A673 (cell line): ENCODE data around the gene DMPK. TPM values are rescaled to one million over a fixed set of nuclear protein-coding genes. Genes with fewer than 3 reads are reported as not detected.
"Not testable (repeated sequence)": the region's sequence is repeated elsewhere in the genome, so short reads cannot be mapped to it uniquely, and the experiment has no call there.

Source experiments
- BruUV-seq: library from RNA; stranded (reverse); fragments of 400-500 nt; replicated peaks from 2 replicates; lab custom pipeline; 2021; lab: Mats Ljungman, UMichigan
- CTCF ChIA-PET: fragments of 300-600 bp; sonication (Branson Sonifier 250); formaldehyde crosslinking; loops from one replicate; lab custom pipeline; 2022; ENCODE audit warnings: antibody characterized with exemption; lab: Charles Lee
- POLR2A ChIA-PET: fragments of 300-600 bp; sonication (Branson Sonifier 250); formaldehyde crosslinking; loops from one replicate; lab custom pipeline; 2022; ENCODE audit warnings: antibody characterized with exemption; ENCODE audit not compliant: low non-redundant PET; lab: Charles Lee
- DNase-seq: peaks from one replicate; pipeline ENCODE4 v3.0.0-alpha.2; 2015; ENCODE audit warnings: low spot score
- H3K27ac ChIP-seq: fragments of 200-600 bp; sonication (generic); 2 replicates; pipeline ENCODE4 v1.5.1; 2016; ENCODE audit warnings: mixed run types, low read depth, mild to moderate bottlenecking, mixed read lengths, antibody characterized with exemption, low read length; ENCODE audit not compliant: poor library complexity, severe bottlenecking
- H3K27me3 ChIP-seq: fragments of 200-600 bp; sonication (generic); replicated peaks from 2 replicates; pipeline ENCODE4 v1.6.1; 2017; ENCODE audit warnings: mixed run types, low read depth, mild to moderate bottlenecking, mixed read lengths, antibody characterized with exemption, low read length; ENCODE audit not compliant: insufficient read depth, poor library complexity
- H3K36me3 ChIP-seq: fragments of 200-600 bp; sonication (generic); 2 replicates; pipeline ENCODE4 v1.6.1; 2016; ENCODE audit warnings: mixed run types, mild to moderate bottlenecking, mixed read lengths, antibody characterized with exemption, low read length; ENCODE audit not compliant: insufficient read depth, poor library complexity, severe bottlenecking
- H3K4me1 ChIP-seq: fragments of 200-600 bp; sonication (generic); 2 replicates; pipeline ENCODE4 v1.6.1; 2017; ENCODE audit warnings: mixed run types, mild to moderate bottlenecking, mixed read lengths, antibody characterized with exemption, low read length; ENCODE audit not compliant: insufficient read depth, poor library complexity, severe bottlenecking
- H3K4me3 ChIP-seq: fragments of 200-600 bp; sonication (generic); 2 replicates; pipeline ENCODE4 v1.5.1; 2016; ENCODE audit warnings: low read depth, mixed run types, mild to moderate bottlenecking, mixed read lengths, low read length; ENCODE audit not compliant: poor library complexity, severe bottlenecking
- H3K9me3 ChIP-seq: fragments of 200-600 bp; sonication (generic); 2 replicates; pipeline ENCODE4 v1.6.1; 2016; ENCODE audit warnings: mixed run types, low read depth, mild to moderate bottlenecking, mixed read lengths, antibody characterized with exemption, low read length; ENCODE audit not compliant: poor library complexity, severe bottlenecking
- EZH2 ChIP-seq: fragments of 200-600 bp; sonication (generic); IDR thresholded peaks from 2 replicates; pipeline ENCODE4 v1.6.1; 2017; ENCODE audit warnings: borderline replicate concordance, low read depth, mild to moderate bottlenecking, mixed read lengths, antibody characterized with exemption, low read length; ENCODE audit not compliant: poor library complexity, severe bottlenecking
- intact Hi-C: fragments of 100-400 bp; cut with micrococcal nuclease; formaldehyde crosslinking; loops from one replicate; pipeline ENCODE4 v1.10.0; 2022; ENCODE audit not compliant: unreplicated experiment
- total RNA-seq: library from RNA; stranded (reverse); gene quantifications from 2 replicates; pipeline ENCODE4 v1.2.3, GENCODE V29; 2021
- TF ChIP-seq, protein P1 (sequence below): fragments of 300-800, 200-600 bp; sonication (generic); conservative IDR thresholded peaks from 2 replicates; pipeline ENCODE4 v1.5.1; 2017; ENCODE audit warnings: low read depth, mild to moderate bottlenecking, antibody characterized with exemption, low read length, moderate library complexity, mixed read lengths

Gene DMPK
- total RNA-seq, 1 experiment from 2014 or later, result 82.0 TPM

DNA sequence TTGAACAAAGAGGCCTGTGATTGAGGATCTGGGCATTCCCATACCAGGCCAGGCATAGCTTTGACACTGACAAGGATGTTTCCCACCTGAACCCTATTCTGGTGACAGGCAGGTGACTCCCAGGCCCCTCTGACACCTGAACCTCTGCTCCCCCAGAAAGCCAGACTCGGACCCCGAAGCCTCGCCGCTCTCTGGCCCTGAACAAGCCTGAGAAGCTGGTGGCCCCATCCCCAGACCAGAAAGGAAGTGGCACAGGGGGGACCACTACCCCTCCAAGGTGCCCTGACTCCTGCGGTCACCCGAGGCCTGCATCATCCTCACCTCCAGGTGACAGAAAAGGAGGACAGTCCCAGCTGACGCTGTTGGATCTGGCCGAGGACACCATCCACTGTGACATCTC is 28.0 kb downstream of the DMPK start:
- H3K9me3 ChIP-seq, result no peaks in the 10 kb centered on the region
- no peaks in the 10 kb centered on the region for H3K27me3 ChIP-seq
- BruUV-seq, result no TSS peak
- ChIA-PET POLR2A (no interaction called here), CTCF (no interaction called here)
- H3K27ac ChIP-seq, result no peak overlapping the region
- no peaks in the 10 kb centered on the region for H3K36me3 ChIP-seq
- H3K4me1 ChIP-seq, result no peaks in the 10 kb centered on the region
- TF ChIP-seq, protein P1, sequence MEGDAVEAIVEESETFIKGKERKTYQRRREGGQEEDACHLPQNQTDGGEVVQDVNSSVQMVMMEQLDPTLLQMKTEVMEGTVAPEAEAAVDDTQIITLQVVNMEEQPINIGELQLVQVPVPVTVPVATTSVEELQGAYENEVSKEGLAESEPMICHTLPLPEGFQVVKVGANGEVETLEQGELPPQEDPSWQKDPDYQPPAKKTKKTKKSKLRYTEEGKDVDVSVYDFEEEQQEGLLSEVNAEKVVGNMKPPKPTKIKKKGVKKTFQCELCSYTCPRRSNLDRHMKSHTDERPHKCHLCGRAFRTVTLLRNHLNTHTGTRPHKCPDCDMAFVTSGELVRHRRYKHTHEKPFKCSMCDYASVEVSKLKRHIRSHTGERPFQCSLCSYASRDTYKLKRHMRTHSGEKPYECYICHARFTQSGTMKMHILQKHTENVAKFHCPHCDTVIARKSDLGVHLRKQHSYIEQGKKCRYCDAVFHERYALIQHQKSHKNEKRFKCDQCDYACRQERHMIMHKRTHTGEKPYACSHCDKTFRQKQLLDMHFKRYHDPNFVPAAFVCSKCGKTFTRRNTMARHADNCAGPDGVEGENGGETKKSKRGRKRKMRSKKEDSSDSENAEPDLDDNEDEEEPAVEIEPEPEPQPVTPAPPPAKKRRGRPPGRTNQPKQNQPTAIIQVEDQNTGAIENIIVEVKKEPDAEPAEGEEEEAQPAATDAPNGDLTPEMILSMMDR, result no peak
- no peak for TF ChIP-seq EZH2
- intact Hi-C loops, result no loop called here
- no peak overlapping the region for H3K4me3 ChIP-seq
- DNase-seq, result no peak

DNA sequence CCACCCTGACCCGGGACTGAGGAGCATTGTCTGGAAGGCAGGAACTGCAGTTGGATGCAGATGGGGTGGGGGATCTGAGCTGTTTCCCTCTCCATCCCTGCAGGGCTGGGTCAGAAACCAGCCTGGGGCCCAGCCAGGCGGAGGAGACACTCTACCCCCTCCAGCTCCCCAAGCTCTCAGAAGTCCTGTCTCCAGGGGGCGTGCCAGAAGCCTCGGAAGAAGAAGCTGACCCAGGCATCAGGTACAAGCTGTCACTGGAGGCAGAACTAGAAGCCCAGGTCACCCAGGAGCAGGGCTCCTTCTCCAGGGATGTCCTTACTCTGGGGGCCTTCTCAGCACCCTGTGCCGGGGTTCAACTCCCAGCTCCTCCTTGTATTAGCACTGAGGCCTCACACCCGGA is 28.7 kb downstream of the DMPK start:
- Histone ChIP-seq H3K27me3 (no peaks in the 10 kb centered on the region), H3K27ac (no peak overlapping the region), H3K4me3 (no peak overlapping the region), H3K4me1 (no peaks in the 10 kb centered on the region), H3K9me3 (no peaks in the 10 kb centered on the region), H3K36me3 (no peaks in the 10 kb centered on the region)
- POLR2A ChIA-PET, result interaction anchor here (0.6 kb wide), 1 partner anchor 26 kb away, joined by 3 read pairs; no protein-coding TSS in a partner anchor
- CTCF ChIA-PET, result no interaction called here
- no peak for DNase-seq
- intact Hi-C loops, result no loop called here
- no TSS peak for BruUV-seq
- TF ChIP-seq, protein P1, result no peak
- no peak for TF ChIP-seq EZH2

GRCh38 chr19:45752639-45753038 is 29.7 kb downstream of the DMPK start:
- POLR2A ChIA-PET, result no interaction called here
- intact Hi-C loops, result no loop called here
- Histone ChIP-seq H3K9me3 (no peaks in the 10 kb centered on the region), H3K4me3 (no peak overlapping the region), H3K27ac (no peak overlapping the region), H3K27me3 (no peaks in the 10 kb centered on the region), H3K4me1 (no peaks in the 10 kb centered on the region), H3K36me3 (no peaks in the 10 kb centered on the region)
- CTCF ChIA-PET, result no interaction called here
- BruUV-seq, result no TSS peak
- DNase-seq, result no peak
- TF ChIP-seq, protein P1, result no peak
- no peak for TF ChIP-seq EZH2

DNA sequence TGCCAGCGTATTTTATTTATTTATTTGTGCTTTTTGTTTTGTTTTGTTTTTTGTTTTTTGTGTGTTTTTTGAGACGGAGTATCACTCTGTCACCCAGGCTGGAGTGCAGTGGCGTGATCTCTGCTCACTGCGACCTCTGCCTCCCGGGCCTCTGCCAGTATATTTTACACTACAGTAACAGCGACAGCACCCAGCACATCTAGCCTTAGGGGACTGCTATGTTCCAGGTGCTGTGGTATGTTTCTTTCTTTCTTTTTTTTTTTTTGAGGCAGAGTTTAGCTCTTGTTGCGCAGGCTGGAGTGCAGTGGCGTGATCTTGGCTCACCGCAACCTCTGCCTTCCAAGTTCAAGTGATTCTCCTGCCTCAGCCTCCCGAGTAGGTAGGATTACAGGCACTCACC is 30.8 kb downstream of the DMPK start:
- CTCF ChIA-PET, result interaction anchor here (0.6 kb wide), 1 partner anchor 1006 kb away, joined by 11 read pairs; no protein-coding TSS in a partner anchor

More for the DNA sequence above, 30.8 kb downstream of the DMPK start:
- H3K36me3 ChIP-seq, H3K9me3 ChIP-seq, H3K4me3 ChIP-seq, H3K4me1 ChIP-seq, BruUV-seq, H3K27ac ChIP-seq, intact Hi-C loops, DNase-seq, H3K27me3 ChIP-seq: not testable (repeated sequence)
- POLR2A ChIA-PET, result interaction anchor here (0.6 to 0.7 kb wide), 2 partner anchors 9 to 16 kb away, joined by 4 to 8 read pairs; no protein-coding TSS in a partner anchor
